ENCODE results near the gene PLEKHA5.
"Not testable (repeated sequence)": the region's sequence is repeated elsewhere in the genome, so short reads cannot be mapped to it uniquely, and the experiment has no call there.

The PLEKHA5 gene

GRCh38 chr12:19201661-19202060, 72.1 kb downstream of the PLEKHA5 start:
- no peak for DNase-seq (ENCODE audit: low spot score)

- no peak for DNase-seq (ENCODE audit: low spot score)
These were observed 73.5 kb downstream of the PLEKHA5 start for GRCh38 chr12:19203013-19203412.

- no peak for DNase-seq (ENCODE audit: low spot score)
These were observed 74.3 kb downstream of the PLEKHA5 start for GRCh38 chr12:19203539-19204506.

- no peak for DNase-seq (ENCODE audit: low spot score)
These were observed 75.6 kb downstream of the PLEKHA5 start for GRCh38 chr12:19205120-19205519.

GRCh38 chr12:19206493-19207077, 77.1 kb downstream of the PLEKHA5 start:
- no peak for DNase-seq (ENCODE audit: low spot score)

- DNase-seq (ENCODE audit: low spot score): no peak
These were observed 78.9 kb downstream of the PLEKHA5 start for GRCh38 chr12:19208456-19208855.

- no peak for DNase-seq (ENCODE audit: low spot score)
These were observed 80.1 kb downstream of the PLEKHA5 start for GRCh38 chr12:19209661-19210060.

- no peak for DNase-seq (ENCODE audit: low spot score)
These were observed 82.3 kb downstream of the PLEKHA5 start for GRCh38 chr12:19211802-19212201.

GRCh38 chr12:19212245-19212644, 82.7 kb downstream of the PLEKHA5 start:
- DNase-seq (ENCODE audit: low spot score): no peak

- no peak for DNase-seq (ENCODE audit: low spot score)
These were observed 84.5 kb downstream of the PLEKHA5 start for GRCh38 chr12:19214020-19214419.

GRCh38 chr12:19215115-19215514, 85.6 kb downstream of the PLEKHA5 start:
- no peak for DNase-seq (ENCODE audit: low spot score)

- DNase-seq (ENCODE audit: low spot score): no peak
These were observed 87.9 kb downstream of the PLEKHA5 start for GRCh38 chr12:19217446-19217845.

- peak; percentile 48 for DNase-seq (ENCODE audit: low spot score)
These were observed 90.7 kb downstream of the PLEKHA5 start for GRCh38 chr12:19220205-19220604.

GRCh38 chr12:19220852-19221466, 91.4 kb downstream of the PLEKHA5 start:
- no peak for DNase-seq (ENCODE audit: low spot score)

GRCh38 chr12:19222558-19222957, 93.0 kb downstream of the PLEKHA5 start:
- no peak for DNase-seq (ENCODE audit: low spot score)

- DNase-seq (ENCODE audit: low spot score): peak; percentile 47
These were observed 93.5 kb downstream of the PLEKHA5 start for GRCh38 chr12:19223018-19223417.

- no peak for DNase-seq (ENCODE audit: low spot score)
These were observed 94.2 kb downstream of the PLEKHA5 start for GRCh38 chr12:19223695-19224094.

- DNase-seq (ENCODE audit: low spot score): no peak
These were observed 95.2 kb downstream of the PLEKHA5 start for GRCh38 chr12:19224746-19225145.

GRCh38 chr12:19227190-19227879, 97.8 kb downstream of the PLEKHA5 start:
- DNase-seq (ENCODE audit: low spot score): no peak

- DNase-seq (ENCODE audit: low spot score): no peak
These were observed 98.3 kb downstream of the PLEKHA5 start for GRCh38 chr12:19227880-19228210.

- not testable (repeated sequence) for DNase-seq (ENCODE audit: low spot score)
These were observed 99.5 kb downstream of the PLEKHA5 start for GRCh38 chr12:19229021-19229420.

- no peak for DNase-seq (ENCODE audit: low spot score)
These were observed 100.8 kb downstream of the PLEKHA5 start for GRCh38 chr12:19230299-19230866.

Data from COLO829 (cell line).